Measurements from ENCODE around the gene HOXB6.

DNA sequence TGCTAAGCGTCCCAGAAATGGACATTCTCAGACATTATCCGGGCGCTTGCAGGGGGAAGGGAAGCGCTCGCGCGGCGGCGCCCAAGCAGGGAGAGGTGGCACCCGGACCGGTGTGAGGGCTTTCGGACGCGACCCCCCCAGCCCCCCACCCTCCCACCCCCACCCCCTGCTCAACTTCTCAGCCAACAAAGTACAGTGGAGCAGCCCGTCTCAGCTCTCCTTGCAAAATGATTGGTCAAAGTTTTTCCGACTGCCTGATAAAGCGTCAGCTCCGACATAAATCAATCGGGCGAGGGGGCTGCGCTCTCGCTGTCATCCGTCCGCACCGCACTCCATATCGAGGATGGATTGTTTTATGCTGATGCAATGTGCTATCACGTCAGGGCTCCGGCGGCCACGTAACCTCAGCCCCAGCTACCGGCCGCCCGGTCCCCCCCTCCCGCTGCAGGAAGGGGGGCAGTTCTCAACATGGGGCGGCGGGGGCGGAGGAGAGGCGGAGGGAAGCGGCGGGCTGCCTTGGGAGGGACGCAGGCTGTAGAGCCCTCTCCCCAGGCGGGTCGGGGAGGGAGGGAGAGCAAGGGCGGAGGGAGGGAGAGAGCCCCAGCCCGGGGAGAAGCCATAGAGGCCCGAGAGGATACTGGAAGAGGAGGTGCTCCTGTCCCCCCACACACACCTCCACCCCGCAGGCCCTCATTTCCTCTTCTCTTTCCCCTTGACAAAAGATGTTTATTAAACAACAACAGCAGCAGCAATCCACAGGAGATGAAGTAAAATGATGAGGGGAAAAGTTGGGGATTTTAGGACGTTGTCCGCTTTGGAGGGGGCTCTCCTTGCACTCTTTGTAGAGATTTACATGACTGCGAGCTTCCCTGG is 21.7 kb upstream of the HOXB6 start, which contains the start of gene HOXB9:
- TF ChIP-seq, protein P1, sequence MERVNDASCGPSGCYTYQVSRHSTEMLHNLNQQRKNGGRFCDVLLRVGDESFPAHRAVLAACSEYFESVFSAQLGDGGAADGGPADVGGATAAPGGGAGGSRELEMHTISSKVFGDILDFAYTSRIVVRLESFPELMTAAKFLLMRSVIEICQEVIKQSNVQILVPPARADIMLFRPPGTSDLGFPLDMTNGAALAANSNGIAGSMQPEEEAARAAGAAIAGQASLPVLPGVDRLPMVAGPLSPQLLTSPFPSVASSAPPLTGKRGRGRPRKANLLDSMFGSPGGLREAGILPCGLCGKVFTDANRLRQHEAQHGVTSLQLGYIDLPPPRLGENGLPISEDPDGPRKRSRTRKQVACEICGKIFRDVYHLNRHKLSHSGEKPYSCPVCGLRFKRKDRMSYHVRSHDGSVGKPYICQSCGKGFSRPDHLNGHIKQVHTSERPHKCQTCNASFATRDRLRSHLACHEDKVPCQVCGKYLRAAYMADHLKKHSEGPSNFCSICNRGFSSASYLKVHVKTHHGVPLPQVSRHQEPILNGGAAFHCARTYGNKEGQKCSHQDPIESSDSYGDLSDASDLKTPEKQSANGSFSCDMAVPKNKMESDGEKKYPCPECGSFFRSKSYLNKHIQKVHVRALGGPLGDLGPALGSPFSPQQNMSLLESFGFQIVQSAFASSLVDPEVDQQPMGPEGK (CRISPR knock-in tag; IDR thresholded peaks at IDR 0.05; ENCODE audit: borderline replicate concordance), result no peak
- TF ChIP-seq ZNF70 (CRISPR knock-in tag; IDR thresholded peaks at IDR 0.05), result no peak
- TF ChIP-seq ARNTL (CRISPR knock-in tag; IDR thresholded peaks at IDR 0.05; ENCODE audit: borderline replicate concordance, low read depth), result no peak
- TF ChIP-seq, protein P2, sequence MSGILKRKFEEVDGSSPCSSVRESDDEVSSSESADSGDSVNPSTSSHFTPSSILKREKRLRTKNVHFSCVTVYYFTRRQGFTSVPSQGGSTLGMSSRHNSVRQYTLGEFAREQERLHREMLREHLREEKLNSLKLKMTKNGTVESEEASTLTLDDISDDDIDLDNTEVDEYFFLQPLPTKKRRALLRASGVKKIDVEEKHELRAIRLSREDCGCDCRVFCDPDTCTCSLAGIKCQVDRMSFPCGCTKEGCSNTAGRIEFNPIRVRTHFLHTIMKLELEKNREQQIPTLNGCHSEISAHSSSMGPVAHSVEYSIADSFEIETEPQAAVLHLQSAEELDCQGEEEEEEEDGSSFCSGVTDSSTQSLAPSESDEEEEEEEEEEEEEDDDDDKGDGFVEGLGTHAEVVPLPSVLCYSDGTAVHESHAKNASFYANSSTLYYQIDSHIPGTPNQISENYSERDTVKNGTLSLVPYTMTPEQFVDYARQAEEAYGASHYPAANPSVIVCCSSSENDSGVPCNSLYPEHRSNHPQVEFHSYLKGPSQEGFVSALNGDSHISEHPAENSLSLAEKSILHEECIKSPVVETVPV (CRISPR knock-in tag; IDR thresholded peaks at IDR 0.05), result no peak
- no peak for TF ChIP-seq ZFP30 (CRISPR knock-in tag; IDR thresholded peaks at IDR 0.05)
- TF ChIP-seq, protein P3, sequence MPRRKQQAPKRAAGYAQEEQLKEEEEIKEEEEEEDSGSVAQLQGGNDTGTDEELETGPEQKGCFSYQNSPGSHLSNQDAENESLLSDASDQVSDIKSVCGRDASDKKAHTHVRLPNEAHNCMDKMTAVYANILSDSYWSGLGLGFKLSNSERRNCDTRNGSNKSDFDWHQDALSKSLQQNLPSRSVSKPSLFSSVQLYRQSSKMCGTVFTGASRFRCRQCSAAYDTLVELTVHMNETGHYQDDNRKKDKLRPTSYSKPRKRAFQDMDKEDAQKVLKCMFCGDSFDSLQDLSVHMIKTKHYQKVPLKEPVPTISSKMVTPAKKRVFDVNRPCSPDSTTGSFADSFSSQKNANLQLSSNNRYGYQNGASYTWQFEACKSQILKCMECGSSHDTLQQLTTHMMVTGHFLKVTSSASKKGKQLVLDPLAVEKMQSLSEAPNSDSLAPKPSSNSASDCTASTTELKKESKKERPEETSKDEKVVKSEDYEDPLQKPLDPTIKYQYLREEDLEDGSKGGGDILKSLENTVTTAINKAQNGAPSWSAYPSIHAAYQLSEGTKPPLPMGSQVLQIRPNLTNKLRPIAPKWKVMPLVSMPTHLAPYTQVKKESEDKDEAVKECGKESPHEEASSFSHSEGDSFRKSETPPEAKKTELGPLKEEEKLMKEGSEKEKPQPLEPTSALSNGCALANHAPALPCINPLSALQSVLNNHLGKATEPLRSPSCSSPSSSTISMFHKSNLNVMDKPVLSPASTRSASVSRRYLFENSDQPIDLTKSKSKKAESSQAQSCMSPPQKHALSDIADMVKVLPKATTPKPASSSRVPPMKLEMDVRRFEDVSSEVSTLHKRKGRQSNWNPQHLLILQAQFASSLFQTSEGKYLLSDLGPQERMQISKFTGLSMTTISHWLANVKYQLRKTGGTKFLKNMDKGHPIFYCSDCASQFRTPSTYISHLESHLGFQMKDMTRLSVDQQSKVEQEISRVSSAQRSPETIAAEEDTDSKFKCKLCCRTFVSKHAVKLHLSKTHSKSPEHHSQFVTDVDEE (CRISPR knock-in tag; IDR thresholded peaks at IDR 0.05), result no peak
- TF ChIP-seq ISL1 (CRISPR knock-in tag; IDR thresholded peaks at IDR 0.05), result no peak
- TF ChIP-seq TOX (CRISPR knock-in tag; IDR thresholded peaks at IDR 0.05; ENCODE audit: borderline replicate concordance), result no peak
- no peak for TF ChIP-seq ZFP3 (CRISPR knock-in tag; IDR thresholded peaks at IDR 0.05)

All from SK-N-SH treated with all-trans-retinoic acid at 6 μM for 48 hours (cell line).